GM06990 (cell line): ENCODE results near the gene ZNF571.

Experiments used
- DNase-seq: peaks from one replicate; pipeline ENCODE4 v3.0.0-alpha.2; 2011; ENCODE audit not compliant: insufficient read length; ENCODE audit errors: extremely low read depth
- H3K27me3 ChIP-seq: replicated peaks from 2 replicates; pipeline ENCODE4 v1.6.0; 2011; ENCODE audit warnings: low read length; ENCODE audit not compliant: control insufficient read depth, insufficient read depth
- H3K36me3 ChIP-seq: 2 replicates; pipeline ENCODE4 v1.5.1; 2011; ENCODE audit warnings: low read length; ENCODE audit not compliant: control insufficient read depth, insufficient read depth
- H3K4me3 ChIP-seq: replicated peaks from 2 replicates; pipeline ENCODE4 v1.5.1; 2011; ENCODE audit warnings: low read depth, mild to moderate bottlenecking, control low read depth, low read length
- TF ChIP-seq, protein P1 (sequence below): IDR thresholded peaks from 2 replicates; pipeline ENCODE4 v1.5.1; 2011; ENCODE audit warnings: low read length, control low read depth, mild to moderate bottlenecking, inconsistent platforms; ENCODE audit not compliant: insufficient read depth, poor library complexity, severe bottlenecking

ZNF571 gene

DNA sequence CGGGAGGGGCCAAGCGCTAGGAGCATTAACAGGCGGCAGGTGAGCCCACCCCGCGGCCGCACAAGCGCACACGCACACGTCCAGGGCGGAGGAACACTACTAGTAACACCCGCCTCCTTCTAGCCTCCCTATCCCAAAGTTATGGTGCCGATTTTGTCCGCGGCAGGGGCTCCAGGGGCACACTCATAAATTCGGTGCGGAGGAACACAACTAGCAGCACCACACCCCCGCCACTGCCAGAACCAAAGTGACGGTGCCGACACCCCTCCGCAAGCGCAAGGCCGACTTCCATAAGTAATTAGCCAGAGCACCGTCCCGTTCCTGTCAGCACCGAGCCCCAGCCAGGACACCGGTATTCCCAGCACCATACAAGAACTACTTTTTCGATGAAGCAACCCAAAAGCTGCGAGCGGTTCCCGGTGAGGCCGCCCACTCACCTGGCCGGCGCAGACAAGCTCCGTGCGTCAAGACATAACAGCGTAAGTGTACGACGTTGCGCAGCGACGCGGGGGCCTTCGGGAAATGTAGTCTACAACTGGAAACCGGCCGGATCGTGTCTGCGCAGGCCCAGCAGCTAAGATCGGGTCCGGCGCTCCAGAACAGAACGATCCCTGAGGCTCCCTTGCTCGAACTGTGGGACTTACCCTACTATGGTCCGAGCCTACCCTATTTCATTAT is at the start of gene ZNF571, which contains the start of gene ZNF540:
ZNF571 (minus strand) TSS at position 489 of the 678 bp plus-strand sequence. CDS start 8,116 bp downstream, outside the sequence.
ZNF540 (plus strand) TSS at position 573 of the 678 bp plus-strand sequence. CDS start 3,572 bp downstream, outside the sequence.
- peak within 1 kb of the TSS; percentile 88 for H3K4me3 ChIP-seq
- no peaks in the 10 kb centered on the region for H3K36me3 ChIP-seq
- DNase-seq, result peak; percentile 92
- no peaks in the 10 kb centered on the region for H3K27me3 ChIP-seq
- TF ChIP-seq, protein P1, sequence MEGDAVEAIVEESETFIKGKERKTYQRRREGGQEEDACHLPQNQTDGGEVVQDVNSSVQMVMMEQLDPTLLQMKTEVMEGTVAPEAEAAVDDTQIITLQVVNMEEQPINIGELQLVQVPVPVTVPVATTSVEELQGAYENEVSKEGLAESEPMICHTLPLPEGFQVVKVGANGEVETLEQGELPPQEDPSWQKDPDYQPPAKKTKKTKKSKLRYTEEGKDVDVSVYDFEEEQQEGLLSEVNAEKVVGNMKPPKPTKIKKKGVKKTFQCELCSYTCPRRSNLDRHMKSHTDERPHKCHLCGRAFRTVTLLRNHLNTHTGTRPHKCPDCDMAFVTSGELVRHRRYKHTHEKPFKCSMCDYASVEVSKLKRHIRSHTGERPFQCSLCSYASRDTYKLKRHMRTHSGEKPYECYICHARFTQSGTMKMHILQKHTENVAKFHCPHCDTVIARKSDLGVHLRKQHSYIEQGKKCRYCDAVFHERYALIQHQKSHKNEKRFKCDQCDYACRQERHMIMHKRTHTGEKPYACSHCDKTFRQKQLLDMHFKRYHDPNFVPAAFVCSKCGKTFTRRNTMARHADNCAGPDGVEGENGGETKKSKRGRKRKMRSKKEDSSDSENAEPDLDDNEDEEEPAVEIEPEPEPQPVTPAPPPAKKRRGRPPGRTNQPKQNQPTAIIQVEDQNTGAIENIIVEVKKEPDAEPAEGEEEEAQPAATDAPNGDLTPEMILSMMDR, result no peak

DNA sequence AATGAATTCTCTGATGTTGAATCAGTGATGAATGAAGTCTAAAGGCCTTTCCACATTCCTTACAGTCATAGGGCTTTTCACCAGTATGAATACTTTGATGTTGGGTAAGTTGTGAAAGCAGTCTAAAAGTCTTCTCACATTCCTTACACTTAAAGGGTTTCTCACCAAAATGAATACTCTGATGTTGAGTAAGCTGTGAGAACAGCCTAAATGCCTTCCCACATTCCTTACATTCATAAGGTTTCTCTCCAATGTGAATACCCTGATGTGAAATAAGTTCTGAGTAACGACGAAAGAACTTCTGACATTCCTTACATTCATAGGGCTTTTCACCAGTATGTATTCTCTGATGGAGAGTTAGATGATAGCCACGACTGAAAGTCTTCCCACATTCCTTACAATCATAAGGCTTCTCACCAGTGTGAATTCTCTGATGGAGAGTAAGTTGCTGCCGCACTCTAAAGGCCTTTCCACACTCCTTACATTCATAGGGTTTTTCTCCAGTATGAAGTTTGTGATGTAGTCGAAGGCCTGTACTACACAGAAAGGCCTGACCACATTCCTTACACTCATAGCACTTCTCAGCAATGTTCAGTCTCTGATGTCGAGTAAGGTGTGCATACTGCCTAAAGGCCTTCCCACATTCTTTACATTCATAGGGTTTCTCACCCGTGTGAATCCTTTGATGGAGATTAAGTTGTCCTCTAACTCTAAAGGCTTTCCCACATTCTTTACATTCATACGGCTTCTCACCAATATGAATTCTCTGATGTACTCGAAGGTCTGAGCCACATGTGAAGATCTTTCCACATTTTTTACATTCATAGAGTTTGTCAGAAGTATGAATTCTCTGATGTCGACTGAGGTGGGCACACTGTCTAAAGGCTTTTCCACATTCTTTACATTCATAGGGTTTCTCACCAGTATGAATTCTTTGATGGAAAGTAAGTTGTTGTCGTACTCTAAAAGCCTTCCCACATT is 40.8 kb upstream of the ZNF571 start:
- no peaks in the 10 kb centered on the region for H3K36me3 ChIP-seq
- no peaks in the 10 kb centered on the region for H3K27me3 ChIP-seq
- TF ChIP-seq, protein P1, result no peak
- no peak overlapping the region for H3K4me3 ChIP-seq
- no peak for DNase-seq

DNA sequence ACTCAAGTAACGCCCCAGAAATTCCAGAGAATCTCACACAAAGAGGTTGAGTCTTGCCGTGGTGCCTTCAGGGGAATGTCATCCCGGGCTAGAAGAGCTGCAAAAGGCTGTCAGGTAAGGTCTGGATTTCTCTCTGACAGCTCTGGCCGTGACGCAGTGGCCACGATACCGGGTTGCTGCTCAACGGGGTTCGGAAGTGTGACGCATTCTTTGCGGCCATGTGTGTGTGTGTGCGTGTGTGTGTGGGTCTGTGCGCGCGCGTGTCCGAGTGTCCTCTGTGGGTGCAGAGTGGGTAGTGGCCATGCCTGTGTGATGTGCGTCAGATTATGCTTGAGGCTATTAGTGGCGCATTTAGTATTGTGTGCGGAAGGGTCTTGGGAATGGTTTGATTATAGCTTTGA is 390 bp upstream of the ZNF571 start:
- no peak for DNase-seq
- TF ChIP-seq, protein P1, result no peak
- peak overlapping the region; percentile 88 for H3K4me3 ChIP-seq
- no peaks in the 10 kb centered on the region for H3K36me3 ChIP-seq
- H3K27me3 ChIP-seq, result no peaks in the 10 kb centered on the region

DNA sequence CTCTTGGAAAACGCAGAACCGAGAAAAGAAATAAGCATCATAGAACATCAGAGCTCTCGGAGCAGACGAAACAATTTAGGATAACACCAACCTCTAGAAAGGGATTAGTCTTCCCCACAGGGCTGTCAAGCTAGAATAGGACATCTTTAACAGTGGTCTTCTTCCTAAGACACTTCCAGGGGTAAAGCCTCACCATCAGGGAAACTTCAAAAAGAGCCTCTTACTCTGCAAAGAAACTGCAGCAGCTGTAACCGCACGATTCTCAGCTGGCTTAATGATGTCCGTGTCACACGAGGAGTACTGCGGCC is 642 bp downstream of the ZNF571 start:
- H3K27me3 ChIP-seq, result no peaks in the 10 kb centered on the region
- H3K36me3 ChIP-seq, result no peaks in the 10 kb centered on the region
- peak overlapping the region; percentile 88 for H3K4me3 ChIP-seq
- TF ChIP-seq, protein P1, result no peak
- DNase-seq, result no peak

DNA sequence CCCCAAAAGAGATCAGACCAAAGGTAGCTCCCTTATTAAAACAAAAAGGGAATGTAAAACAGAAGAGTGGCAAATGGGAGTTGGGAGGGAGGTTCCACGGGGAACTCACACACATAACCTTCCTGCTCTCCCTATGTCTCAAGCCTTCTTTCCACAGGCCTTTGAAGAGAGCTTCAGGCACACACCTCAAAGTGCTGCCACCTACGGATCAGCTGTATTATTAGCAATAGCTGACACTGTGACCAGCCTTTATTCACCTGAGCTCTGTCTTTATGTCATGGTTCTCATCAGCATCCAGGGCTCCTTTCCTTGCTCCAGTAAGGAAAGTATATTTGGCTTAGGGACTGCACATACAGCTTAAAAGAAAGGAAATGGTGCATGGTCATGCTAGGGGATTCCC is 11.3 kb downstream of the ZNF571 start:
- TF ChIP-seq, protein P1, result no peak
- DNase-seq, result no peak

More for the DNA sequence above, 11.3 kb downstream of the ZNF571 start:
- Histone ChIP-seq H3K27me3 (no peaks in the 10 kb centered on the region), H3K36me3 (peaks cover 5% of the 10 kb centered on the region), H3K4me3 (no peak overlapping the region)
